Measurements from ENCODE around the gene CD34.

The CD34 gene

GRCh38 chr1:207956986-207957385 lies 46.1 kb upstream of the CD34 start:
- no peak overlapping the region for H3K4me3 ChIP-seq (ENCODE audit: low read depth, low read length)
- TF ChIP-seq CTCF (IDR thresholded peaks at IDR 0.05; ENCODE audit: insufficient read depth, low read length, missing control alignments) = no peak
- ChIA-PET POLR2A (no interaction called here), CTCF (interaction anchor here (0.9 to 10.0 kb wide), 8 partner anchors 12 to 128 kb away, joined by 3 to 429 read pairs (median 5); no protein-coding TSS in a partner anchor)
- no peak for DNase-seq (ENCODE audit: low read depth, low spot score)

- TF ChIP-seq CTCF (IDR thresholded peaks at IDR 0.05; ENCODE audit: insufficient read depth, low read length, missing control alignments) = no peak
- ChIA-PET POLR2A (no interaction called here), CTCF (interaction anchor here (3.0 to 5.8 kb wide), 2 partner anchors 9 to 69 kb away, joined by 15 to 33 read pairs; no protein-coding TSS in a partner anchor)
- DNase-seq (ENCODE audit: low read depth, low spot score) = no peak
- H3K4me3 ChIP-seq (ENCODE audit: low read depth, low read length) = no peak overlapping the region
Measured at GRCh38 chr1:207954104-207954503, 43.2 kb upstream of the CD34 start.

GRCh38 chr1:207952617-207953542 lies 42.0 kb upstream of the CD34 start:
- ChIA-PET POLR2A (no interaction called here), CTCF (interaction anchor here (1.1 to 5.8 kb wide), 5 partner anchors 10 to 84 kb away, joined by 3 to 33 read pairs (median 15); no protein-coding TSS in a partner anchor)
- H3K4me3 ChIP-seq (ENCODE audit: low read depth, low read length) = no peak overlapping the region
- no peak for TF ChIP-seq CTCF (IDR thresholded peaks at IDR 0.05; ENCODE audit: insufficient read depth, low read length, missing control alignments)
- no peak for DNase-seq (ENCODE audit: low read depth, low spot score)

- CTCF ChIA-PET = interaction anchor here (0.9 to 5.8 kb wide), 5 partner anchors 12 to 82 kb away, joined by 3 to 33 read pairs (median 3); no protein-coding TSS in a partner anchor
- DNase-seq (ENCODE audit: low read depth, low spot score) = no peak
- POLR2A ChIA-PET = no interaction called here
- no peak overlapping the region for H3K4me3 ChIP-seq (ENCODE audit: low read depth, low read length)
- no peak for TF ChIP-seq CTCF (IDR thresholded peaks at IDR 0.05; ENCODE audit: insufficient read depth, low read length, missing control alignments)
Measured at GRCh38 chr1:207951652-207952051, 40.7 kb upstream of the CD34 start.

GRCh38 chr1:207950750-207951149 lies 39.8 kb upstream of the CD34 start:
- no peak for DNase-seq (ENCODE audit: low read depth, low spot score)
- ChIA-PET CTCF (interaction anchor here (0.9 to 5.8 kb wide), 5 partner anchors 13 to 81 kb away, joined by 3 to 33 read pairs (median 4); no protein-coding TSS in a partner anchor), POLR2A (no interaction called here)
- TF ChIP-seq CTCF (IDR thresholded peaks at IDR 0.05; ENCODE audit: insufficient read depth, low read length, missing control alignments) = no peak
- no peak overlapping the region for H3K4me3 ChIP-seq (ENCODE audit: low read depth, low read length)

GRCh38 chr1:207949571-207950195 lies 38.8 kb upstream of the CD34 start:
- TF ChIP-seq CTCF (IDR thresholded peaks at IDR 0.05; ENCODE audit: insufficient read depth, low read length, missing control alignments) = no peak
- H3K4me3 ChIP-seq (ENCODE audit: low read depth, low read length) = no peak overlapping the region
- ChIA-PET CTCF (interaction anchor here (0.6 to 5.8 kb wide), 2 partner anchors 13 to 65 kb away, joined by 4 to 33 read pairs; no protein-coding TSS in a partner anchor), POLR2A (no interaction called here)
- no peak for DNase-seq (ENCODE audit: low read depth, low spot score)

Data from AG04449 (cell line).